Iris pigment epithelial cell (primary cell): ENCODE results near the gene C18orf32.
"Not testable (repeated sequence)": the region's sequence is repeated elsewhere in the genome, so short reads cannot be mapped to it uniquely, and the experiment has no call there.

ENCODE experiments used
- DNase-seq: peaks from one replicate; pipeline ENCODE4 v3.0.0-alpha.2; 2011; ENCODE audit warnings: low read depth

C18orf32 gene

GRCh38 chr18:49486953-49487710, at the start of gene C18orf32:
C18orf32 (minus strand) TSS chr18:49487234; CDS start chr18:49483748, 3,486 bp downstream.
- DNase-seq: peak; percentile 93

GRCh38 chr18:49534846-49535601, 48.0 kb upstream of the C18orf32 start:
- DNase-seq: no peak

- peak; percentile 43 for DNase-seq
These were observed 44.7 kb upstream of the C18orf32 start for GRCh38 chr18:49531678-49532153.

- no peak for DNase-seq
These were observed 42.6 kb upstream of the C18orf32 start for GRCh38 chr18:49529596-49529995.

- no peak for DNase-seq
These were observed 40.7 kb upstream of the C18orf32 start for GRCh38 chr18:49527631-49528327.

- DNase-seq: no peak
These were observed 38.9 kb upstream of the C18orf32 start for GRCh38 chr18:49525981-49526380.

- DNase-seq: no peak
These were observed 37.9 kb upstream of the C18orf32 start for GRCh38 chr18:49524951-49525350.

GRCh38 chr18:49524349-49524748, 37.3 kb upstream of the C18orf32 start:
- no peak for DNase-seq

- DNase-seq: not testable (repeated sequence)
These were observed 36.6 kb upstream of the C18orf32 start for GRCh38 chr18:49523580-49524093.

GRCh38 chr18:49521216-49521835, 34.3 kb upstream of the C18orf32 start:
- no peak for DNase-seq

- DNase-seq: peak; percentile 29
These were observed 33.7 kb upstream of the C18orf32 start for GRCh38 chr18:49520661-49521145.

GRCh38 chr18:49519101-49519971, 32.3 kb upstream of the C18orf32 start:
- no peak for DNase-seq

GRCh38 chr18:49517483-49517882, 30.4 kb upstream of the C18orf32 start:
- DNase-seq: no peak

GRCh38 chr18:49515516-49515915, 28.5 kb upstream of the C18orf32 start:
- no peak for DNase-seq

GRCh38 chr18:49515003-49515402, 28.0 kb upstream of the C18orf32 start:
- DNase-seq: not testable (repeated sequence)

GRCh38 chr18:49514577-49514976, 27.5 kb upstream of the C18orf32 start:
- no peak for DNase-seq

- not testable (repeated sequence) for DNase-seq
These were observed 25.8 kb upstream of the C18orf32 start for GRCh38 chr18:49512876-49513275.

- DNase-seq: peak; percentile 48
These were observed 23.5 kb upstream of the C18orf32 start for GRCh38 chr18:49510393-49511115.

GRCh38 chr18:49506438-49506837, 19.4 kb upstream of the C18orf32 start:
- DNase-seq: not testable (repeated sequence)

GRCh38 chr18:49503931-49504330, 16.9 kb upstream of the C18orf32 start:
- DNase-seq: no peak
